K562 (cell line): Measurements from ENCODE around the gene ENDOV. TPM values are rescaled to one million over a fixed set of nuclear protein-coding genes. Genes with fewer than 3 reads are reported as not detected.

Experiments
- ATAC-seq: fragments of 200-7000 bp; cut with Tn5 transposase; 3 replicates; pipeline ENCODE4 v1.9.1; 2020; ENCODE audit warnings: moderate library complexity
- BruUV-seq: library from RNA; stranded (reverse); fragments of 400-500 nt; replicated peaks from 2 replicates; lab custom pipeline; 2021; lab: Mats Ljungman, UMichigan
- CTCF ChIA-PET: fragments of 300-600 bp; formaldehyde crosslinking; extraction: SDS; loops from one replicate; lab custom pipeline; 2021; ENCODE audit warnings: low intra/inter-chr PET ratio; lab: Yijun Ruan, JAX
- POLR2A ChIA-PET: fragments of 300-600, 350-650 bp; sonication (Branson Sonifier 250); formaldehyde crosslinking; extraction: SDS; loops from one replicate; lab custom pipeline; 2021; ENCODE audit warnings: antibody characterized with exemption, inconsistent platforms; lab: Yijun Ruan, JAX
- DNase-seq, 4 experiments: peaks; one replicate each; pipeline versions ENCODE4 v3.0.0 to v3.0.0-alpha.2; 2011 to 2018; ENCODE audit warnings: low spot score in 3 of 4, mixed read lengths in 3 of 4; ENCODE audit errors: extremely low read depth in 1 of 4
- FAIRE-seq: peaks from 2 replicates; lab custom pipeline; 2011; peaks lifted over from hg19 to GRCh38; lab: Jason Lieb, UNC
- H2AFZ ChIP-seq: 2 replicates; pipeline ENCODE4 v1.6.0; 2011; ENCODE audit warnings: low read depth, low read length, control low read depth, inconsistent platforms
- H3K27ac ChIP-seq: fragments of 200-600 bp; 3 replicates; pipeline ENCODE4 v1.8.0; 2011; ENCODE audit warnings: low read depth, mild to moderate bottlenecking, control low read depth, inconsistent platforms, low read length, moderate library complexity, mixed read lengths; ENCODE audit errors: extremely low read depth
- H3K27me3 ChIP-seq, 2 experiments: fragments of 300-600 bp in 1 of 2; 2 replicates in 1 of 2; 3 replicates in 1 of 2; pipeline versions ENCODE4 v1.6.0 to v1.8.0; 2011; ENCODE audit warnings: inconsistent platforms in 2 of 2, low read length in 2 of 2, mild to moderate bottlenecking in 1 of 2, mixed read lengths in 1 of 2, moderate library complexity in 1 of 2; ENCODE audit not compliant: control insufficient read depth in 2 of 2, insufficient read depth in 2 of 2
- H3K36me3 ChIP-seq: fragments of 300-600 bp; 3 replicates; pipeline ENCODE4 v1.8.0; 2011; ENCODE audit warnings: mild to moderate bottlenecking, low read length, inconsistent platforms; ENCODE audit not compliant: control insufficient read depth, insufficient read depth
- H3K4me1 ChIP-seq, 2 experiments: fragments of 200-600 bp in 1 of 2; replicated peaks in 1 of 2; 2 replicates in 1 of 2; 3 replicates in 1 of 2; pipeline versions ENCODE4 v1.5.1 to v1.8.0; 2011; ENCODE audit warnings: inconsistent platforms in 2 of 2, low read length in 2 of 2, mild to moderate bottlenecking in 1 of 2, mixed read lengths in 1 of 2, moderate library complexity in 1 of 2; ENCODE audit not compliant: control insufficient read depth in 2 of 2, insufficient read depth in 2 of 2
- H3K4me2 ChIP-seq: 2 replicates; pipeline ENCODE4 v1.6.1; 2011; ENCODE audit warnings: low read length, control low read depth, inconsistent platforms, mixed read lengths; ENCODE audit not compliant: insufficient read depth
- H3K4me3 ChIP-seq: fragments of 200-600 bp; sonication (generic), shearing (Covaris generic); 2 replicates; pipeline ENCODE4 v1.5.1; 2016; ENCODE audit warnings: control low read depth, inconsistent platforms
- H3K79me2 ChIP-seq: fragments of 200-600 bp; 3 replicates; pipeline ENCODE4 v1.8.0; 2011; ENCODE audit warnings: low read length, inconsistent platforms; ENCODE audit not compliant: control insufficient read depth, insufficient read depth
- H3K9ac ChIP-seq, 2 experiments: 2 replicates each; pipeline versions ENCODE4 v1.6.0 to v1.6.1; 2011; ENCODE audit warnings: low read depth in 2 of 2, low read length in 2 of 2, control low read depth in 1 of 2, inconsistent platforms in 1 of 2, mild to moderate bottlenecking in 1 of 2, mixed read lengths in 1 of 2; ENCODE audit not compliant: insufficient read depth in 1 of 2
- H3K9me1 ChIP-seq: one replicate; pipeline ENCODE4 v1.6.0; 2011; ENCODE audit warnings: inconsistent platforms, mild to moderate bottlenecking, low read length, moderate library complexity; ENCODE audit not compliant: control insufficient read depth, insufficient read depth
- H3K9me3 ChIP-seq: replicated peaks from 2 replicates; pipeline ENCODE4 v1.5.1; 2011; ENCODE audit warnings: low read depth, low read length, inconsistent platforms; ENCODE audit not compliant: control insufficient read depth, insufficient read depth
- H4K20me1 ChIP-seq: replicated peaks from 2 replicates; pipeline ENCODE4 v1.6.1; 2011; ENCODE audit warnings: low read length, inconsistent platforms, mixed read lengths; ENCODE audit not compliant: control insufficient read depth, insufficient read depth
- AFF4 ChIP-seq: sonication (generic); formaldehyde crosslinking; IDR thresholded peaks from 2 replicates; pipeline ENCODE4 v1.8.0; 2023; ENCODE audit warnings: mild to moderate bottlenecking, missing genetic modification reagents
- ATF6 ChIP-seq: sonication (generic); formaldehyde crosslinking; IDR thresholded peaks from 2 replicates; pipeline ENCODE4 v1.4.0; 2020; ENCODE audit warnings: mild to moderate bottlenecking, missing genetic modification reagents
- BMI1 ChIP-seq: fragments of 150-350 bp; IDR thresholded peaks from 2 replicates; pipeline ENCODE4 v1.6.1; 2014; ENCODE audit warnings: low read length
- CBX8 ChIP-seq: fragments of 200-600 bp; sonication (generic); IDR thresholded peaks from 2 replicates; pipeline ENCODE4 v1.6.1; 2012; ENCODE audit warnings: borderline replicate concordance, mixed run types, low read depth, mild to moderate bottlenecking, moderate library complexity, mixed read lengths, low read length, control low read depth, inconsistent platforms; ENCODE audit not compliant: poor library complexity, severe bottlenecking; ENCODE audit errors: extremely low read depth
- CHD4 ChIP-seq: fragments of 200-600 bp; sonication (generic); IDR thresholded peaks from 3 replicates; pipeline ENCODE4 v1.6.1; 2012; ENCODE audit warnings: low read depth, mild to moderate bottlenecking, mixed read lengths, low read length, inconsistent platforms; ENCODE audit not compliant: insufficient read depth, insufficient replicate concordance, poor library complexity, severe bottlenecking
- KLF16 ChIP-seq: IDR thresholded peaks from 2 replicates; pipeline ENCODE4 v1.6.1; 2016; ENCODE audit warnings: antibody characterized with exemption
- SNAPC5 ChIP-seq: fragments of 250-450 bp; sonication (Bioruptor Pico); IDR thresholded peaks from 2 replicates; pipeline ENCODE4 v1.8.0; 2021; ENCODE audit warnings: moderate library complexity, mild to moderate bottlenecking, inconsistent platforms
- THRAP3 ChIP-seq: fragments of 450-650 bp; IDR thresholded peaks from 2 replicates; pipeline ENCODE4 v1.6.1; 2016; ENCODE audit warnings: mild to moderate bottlenecking, inconsistent platforms, borderline replicate concordance
- USF2 ChIP-seq: sonication (generic); formaldehyde crosslinking; IDR thresholded peaks from 2 replicates; pipeline ENCODE4 v1.5.0; 2020; ENCODE audit warnings: missing genetic modification reagents
- ZBTB5 ChIP-seq: fragments of 450-650 bp; IDR thresholded peaks from 2 replicates; pipeline ENCODE4 v1.6.1; 2017; ENCODE audit warnings: antibody characterized with exemption
- ZNF785 ChIP-seq: fragments of 250-450 bp; sonication (Bioruptor Pico); IDR thresholded peaks from 2 replicates; pipeline ENCODE4 v1.4.0; 2020; ENCODE audit warnings: mild to moderate bottlenecking
- WGBS: fragments of 100-300 bp; shearing (Covaris generic); methylation state at CpG from one replicate; pipeline ENCODE4 v1.1.6; 2016; ENCODE audit warnings: low coverage, mixed read lengths; ENCODE audit not compliant: insufficient coverage; ENCODE audit errors: missing lambda C conversion rate; 5-methylcytosine and 5-hydroxymethylcytosine counted together
- in situ Hi-C: fragments of 300-500 bp; cut with MboI; formaldehyde crosslinking; loops from 4 replicates; pipeline ENCODE4 v1.15.0; 2018; ENCODE audit warnings: inconsistent platforms, mixed read lengths
- intact Hi-C: fragments of 100-400 bp; cut with micrococcal nuclease; formaldehyde crosslinking; loops from 2 replicates; pipeline ENCODE4 v1.14.2; 2022
- polyA plus RNA-seq, 8 experiments: library from polyadenylated mRNA; depleted of rRNA in 4 of 8; stranded (reverse) in 5 of 8; unstranded in 3 of 8; fragments of >200 nt; fragmentation: Nextera tagmentation in 2 of 8; fragmentation: Illumina TruSeq in 1 of 8; extraction: Ambion mirVana in 2 of 8; extraction: Trizol in 1 of 8; gene quantifications; 2 replicates each; pipeline versions ENCODE4 v1.2.1 to v1.2.3, GENCODE V29; 2011 to 2014; ENCODE audit warnings: inconsistent platforms in 1 of 8, missing spikeins in 1 of 8
- total RNA-seq, 7 experiments: library from RNA; depleted of rRNA in 6 of 7; stranded (reverse); fragments of >200 nt in 6 of 7; fragmentation: Illumina TruSeq in 2 of 7; extraction: Trizol in 2 of 7; gene quantifications; 2 replicates each; pipeline versions ENCODE4 v1.2.1 to v1.2.3, GENCODE V29; 2011 to 2021; ENCODE audit warnings: low replicate concordance in 1 of 7

ENDOV gene
- total and polyA plus RNA-seq, 9 of the 15 experiments (the other 6 are each of a cell fraction or from before 2014, with no cell fraction given), result 1.2 to 8.2 (median 3.7) TPM

- no peaks in the 10 kb centered on the region for H4K20me1 ChIP-seq
- H3K36me3 ChIP-seq, result peaks cover 76% of the 10 kb centered on the region; the same call in 2 of the 3 replicates
- no peak overlapping the region for H3K4me2 ChIP-seq
- H3K9ac ChIP-seq, result no peak overlapping the region
- no peaks in the 10 kb centered on the region for H3K27me3 ChIP-seq
- intact Hi-C loops (no loop called here), in situ Hi-C loops (no loop called here)
- H3K4me3 ChIP-seq, result no peak overlapping the region
- H2AFZ ChIP-seq, result no peak overlapping the region
- CTCF ChIA-PET, result no interaction called here
- BruUV-seq, result no TSS peak
- H3K9me3 ChIP-seq, result no peaks in the 10 kb centered on the region
- H3K79me2 ChIP-seq, result no peaks in the 10 kb centered on the region
- POLR2A ChIA-PET, result interaction anchor here (0.6 to 1.0 kb wide), 2 partner anchors 11 to 357 kb away, joined by 3 to 4 read pairs; no protein-coding TSS in a partner anchor
- DNase-seq (no peak), ATAC-seq (no peak), FAIRE-seq (no peak)
- H3K4me1 ChIP-seq, result no peaks in the 10 kb centered on the region
- 78% methylated on average over 24 of the region's 24 CpGs for WGBS
- H3K27ac ChIP-seq, result no peak overlapping the region
- peaks cover under 1% of the 10 kb centered on the region for H3K9me1 ChIP-seq
- TF ChIP-seq THRAP3 (no peak), USF2 (CRISPR knock-in tag) (no peak), SNAPC5 (CRISPR knock-in tag) (no peak), ZBTB5 (no peak), CBX8 (no peak), KLF16 (no peak), AFF4 (CRISPR knock-in tag) (no peak), BMI1 (no peak), ZNF785 (CRISPR knock-in tag) (no peak), ATF6 (no peak), CHD4 (no peak)
Measured at GRCh38 chr17:80384078-80384960, 30.6 kb upstream of the ENDOV start.
